B cell (primary cell): Measurements from ENCODE around the gene FOXS1.

ENCODE experiments used
- EZH2 ChIP-seq: IDR thresholded peaks from 2 replicates; pipeline ENCODE4 v1.6.1; 2012; ENCODE audit warnings: borderline replicate concordance, low read depth, mild to moderate bottlenecking, moderate library complexity, low read length; ENCODE audit not compliant: insufficient read depth, poor library complexity, severe bottlenecking
- TF ChIP-seq, protein P1 (sequence below): fragments of 200-600 bp; IDR thresholded peaks from one replicate; pipeline ENCODE4 v1.8.0; 2022; ENCODE audit warnings: antibody characterized with exemption, mild to moderate bottlenecking

DNA sequence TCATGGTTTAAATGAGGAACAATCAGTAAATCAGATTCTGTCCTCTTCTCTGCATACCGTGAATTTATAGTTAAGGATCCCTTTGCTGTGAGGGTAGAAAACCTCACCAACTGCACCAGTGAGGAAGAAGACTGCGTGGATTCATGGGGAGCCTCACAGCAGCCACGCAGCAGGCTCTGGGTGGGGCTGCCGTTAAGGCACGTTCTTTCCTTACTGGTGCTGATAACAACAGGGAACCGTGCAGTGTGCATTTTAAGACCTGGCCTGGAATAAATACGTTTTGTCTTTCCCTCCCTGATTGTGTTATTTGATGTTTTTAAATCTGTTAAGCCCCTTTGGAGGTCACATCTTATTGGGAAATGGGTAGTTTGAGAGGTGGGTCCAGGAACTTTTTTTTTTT, 43.9 kb downstream of the FOXS1 start:
- TF ChIP-seq, protein P1, sequence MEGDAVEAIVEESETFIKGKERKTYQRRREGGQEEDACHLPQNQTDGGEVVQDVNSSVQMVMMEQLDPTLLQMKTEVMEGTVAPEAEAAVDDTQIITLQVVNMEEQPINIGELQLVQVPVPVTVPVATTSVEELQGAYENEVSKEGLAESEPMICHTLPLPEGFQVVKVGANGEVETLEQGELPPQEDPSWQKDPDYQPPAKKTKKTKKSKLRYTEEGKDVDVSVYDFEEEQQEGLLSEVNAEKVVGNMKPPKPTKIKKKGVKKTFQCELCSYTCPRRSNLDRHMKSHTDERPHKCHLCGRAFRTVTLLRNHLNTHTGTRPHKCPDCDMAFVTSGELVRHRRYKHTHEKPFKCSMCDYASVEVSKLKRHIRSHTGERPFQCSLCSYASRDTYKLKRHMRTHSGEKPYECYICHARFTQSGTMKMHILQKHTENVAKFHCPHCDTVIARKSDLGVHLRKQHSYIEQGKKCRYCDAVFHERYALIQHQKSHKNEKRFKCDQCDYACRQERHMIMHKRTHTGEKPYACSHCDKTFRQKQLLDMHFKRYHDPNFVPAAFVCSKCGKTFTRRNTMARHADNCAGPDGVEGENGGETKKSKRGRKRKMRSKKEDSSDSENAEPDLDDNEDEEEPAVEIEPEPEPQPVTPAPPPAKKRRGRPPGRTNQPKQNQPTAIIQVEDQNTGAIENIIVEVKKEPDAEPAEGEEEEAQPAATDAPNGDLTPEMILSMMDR = no peak
- TF ChIP-seq EZH2 = no peak
